GM23338 (cell line): ENCODE data around the gene ATG7. TPM values are rescaled to one million over a fixed set of nuclear protein-coding genes. Genes with fewer than 3 reads are reported as not detected.

Source experiments
- ATAC-seq: fragments of 200-7000 bp; cut with Tn5 transposase; 3 replicates; pipeline ENCODE4 v1.9.1; 2020
- DNase-seq: peaks from one replicate; pipeline ENCODE4 v3.0.0-alpha.2; 2015; ENCODE audit warnings: low spot score
- H2AFZ ChIP-seq: fragments of 200-600 bp; sonication (generic); 2 replicates; pipeline ENCODE4 v1.8.0; 2016; ENCODE audit warnings: antibody characterized with exemption, mild to moderate bottlenecking, moderate library complexity
- H3F3A ChIP-seq: fragments of 200-600 bp; sonication (generic); replicated peaks from 2 replicates; pipeline ENCODE4 v1.8.0; 2017; ENCODE audit warnings: antibody characterized with exemption, mixed run types, low read depth
- H3K27ac ChIP-seq: fragments of 200-600 bp; sonication (generic); 2 replicates; pipeline ENCODE4 v1.6.1; 2016; ENCODE audit warnings: low read depth
- H3K27me3 ChIP-seq: fragments of 200-600 bp; sonication (generic); 2 replicates; pipeline ENCODE4 v1.8.0; 2016; ENCODE audit warnings: mild to moderate bottlenecking, mixed run types, moderate library complexity; ENCODE audit not compliant: insufficient read depth
- H3K36me3 ChIP-seq: fragments of 200-600 bp; sonication (generic); 2 replicates; pipeline ENCODE4 v1.8.0; 2016; ENCODE audit warnings: mild to moderate bottlenecking; ENCODE audit not compliant: insufficient read depth
- H3K4me1 ChIP-seq: fragments of 200-600 bp; sonication (generic); 2 replicates; pipeline ENCODE4 v1.8.0; 2016; ENCODE audit warnings: mild to moderate bottlenecking, moderate library complexity; ENCODE audit not compliant: insufficient read depth
- H3K4me2 ChIP-seq: fragments of 200-600 bp; sonication (generic); 2 replicates; pipeline ENCODE4 v1.7.1; 2017; ENCODE audit warnings: mixed run types
- H3K4me3 ChIP-seq: fragments of 200-600 bp; sonication (generic); 2 replicates; pipeline ENCODE4 v1.6.1; 2016; ENCODE audit warnings: mixed run types
- H3K79me2 ChIP-seq: fragments of 200-600 bp; sonication (generic); replicated peaks from 2 replicates; pipeline ENCODE4 v1.8.0; 2017; ENCODE audit warnings: mild to moderate bottlenecking; ENCODE audit not compliant: insufficient read depth
- H3K9me2 ChIP-seq: fragments of 200-600 bp; sonication (generic); 2 replicates; pipeline ENCODE4 v1.8.0; 2017; ENCODE audit not compliant: insufficient read depth
- H4K20me1 ChIP-seq: fragments of 200-600 bp; sonication (generic); replicated peaks from 2 replicates; pipeline ENCODE4 v1.8.0; 2017; ENCODE audit warnings: mild to moderate bottlenecking; ENCODE audit not compliant: insufficient read depth
- H3K27ac Mint-ChIP-seq: 2 replicates; pipeline ENCODE4 v1.8.0; 2020; ENCODE audit warnings: inconsistent platforms, mild to moderate bottlenecking, moderate library complexity, mixed read lengths
- H3K27me3 Mint-ChIP-seq: 3 replicates; pipeline ENCODE4 v1.8.0; 2022; ENCODE audit warnings: low read depth, mild to moderate bottlenecking, moderate library complexity, mixed read lengths, inconsistent platforms; ENCODE audit not compliant: insufficient read depth, poor library complexity
- H3K36me3 Mint-ChIP-seq: 3 replicates; pipeline ENCODE4 v1.8.0; 2021; ENCODE audit warnings: low read depth, mild to moderate bottlenecking, inconsistent platforms, moderate library complexity, mixed read lengths
- H3K4me1 Mint-ChIP-seq: 3 replicates; pipeline ENCODE4 v1.8.0; 2020; ENCODE audit warnings: mild to moderate bottlenecking, inconsistent platforms, mixed read lengths
- H3K4me3 Mint-ChIP-seq: 3 replicates; pipeline ENCODE4 v1.8.0; 2021; ENCODE audit warnings: moderate library complexity, mild to moderate bottlenecking, inconsistent platforms, mixed read lengths
- H3K9me3 Mint-ChIP-seq: 3 replicates; pipeline ENCODE4 v1.8.0; 2020; ENCODE audit warnings: moderate library complexity, mild to moderate bottlenecking, inconsistent platforms, mixed read lengths
- CREB1 ChIP-seq: fragments of 250-450 bp; sonication (Bioruptor Pico); IDR thresholded peaks from 2 replicates; pipeline ENCODE4 v1.5.0; 2020; ENCODE audit warnings: low read depth, mild to moderate bottlenecking, moderate library complexity
- CTCF ChIP-seq, 2 experiments: fragments of 200-600 bp in 1 of 2; sonication (generic) in 1 of 2; conservative IDR thresholded peaks; 2 replicates each; pipeline versions ENCODE4 v1.5.1 to v1.6.1; 2016 to 2017; ENCODE audit warnings: antibody characterized with exemption in 2 of 2, low read depth in 2 of 2, mild to moderate bottlenecking in 2 of 2, moderate library complexity in 1 of 2
- ETS1 ChIP-seq: IDR thresholded peaks from 2 replicates; pipeline ENCODE4 v1.6.1; 2016; ENCODE audit warnings: antibody characterized with exemption
- EZH2 ChIP-seq: fragments of 200-600 bp; sonication (generic); IDR thresholded peaks from one replicate; pipeline ENCODE4 v1.8.0; 2017; ENCODE audit warnings: antibody characterized with exemption, mild to moderate bottlenecking, low read depth; ENCODE audit not compliant: unreplicated experiment
- EZH2phosphoT487 ChIP-seq: fragments of 200-600 bp; sonication (generic); IDR thresholded peaks from one replicate; pipeline ENCODE4 v1.8.1; 2018; ENCODE audit warnings: antibody characterized with exemption; ENCODE audit not compliant: unreplicated experiment
- JUNB ChIP-seq: IDR thresholded peaks from one replicate; pipeline ENCODE4 v1.6.1; 2016; ENCODE audit warnings: antibody characterized with exemption; ENCODE audit not compliant: unreplicated experiment
- NANOG ChIP-seq: IDR thresholded peaks from 2 replicates; pipeline ENCODE4 v1.6.1; 2016; ENCODE audit warnings: antibody characterized with exemption, borderline replicate concordance
- POLR2AphosphoS5 ChIP-seq: IDR thresholded peaks from 2 replicates; pipeline ENCODE4 v1.6.1; 2016; ENCODE audit warnings: antibody characterized with exemption, low read depth
- REST ChIP-seq: IDR thresholded peaks from one replicate; pipeline ENCODE4 v1.6.1; 2018; ENCODE audit warnings: antibody characterized with exemption; ENCODE audit not compliant: unreplicated experiment
- STAT1 ChIP-seq: IDR thresholded peaks from one replicate; pipeline ENCODE4 v1.6.1; 2016; ENCODE audit warnings: antibody characterized with exemption; ENCODE audit not compliant: unreplicated experiment
- ZNF114 ChIP-seq: fragments of 250-450 bp; sonication (Bioruptor Pico); IDR thresholded peaks from 2 replicates; pipeline ENCODE4 v1.5.0; 2020; ENCODE audit warnings: mild to moderate bottlenecking, moderate library complexity
- ZNF331 ChIP-seq: fragments of 250-450 bp; sonication (Bioruptor Pico); IDR thresholded peaks from 2 replicates; pipeline ENCODE4 v1.5.0; 2020; ENCODE audit warnings: low read depth, mild to moderate bottlenecking, moderate library complexity
- ZNF462 ChIP-seq: fragments of 250-450 bp; sonication (Bioruptor Pico); IDR thresholded peaks from 2 replicates; pipeline ENCODE4 v1.5.0; 2020; ENCODE audit warnings: mild to moderate bottlenecking, moderate library complexity
- polyA plus RNA-seq: library from polyadenylated mRNA; unstranded; fragments of >200 nt; fragmentation: Nextera tagmentation; extraction: Ambion mirVana; gene quantifications from 2 replicates; pipeline ENCODE4 v1.2.1, GENCODE V29; 2016
- total RNA-seq: library from RNA; depleted of rRNA; stranded (reverse); fragments of >200 nt; shearing (Covaris generic); gene quantifications from 2 replicates; pipeline ENCODE4 v1.2.3, GENCODE V29; 2014

The ATG7 gene
- total and polyA plus RNA-seq, 2 experiments from 2014 or later = 16.2 to 36.7 TPM

- peaks cover 8% of the 10 kb centered on the region for H3K27me3 Mint-ChIP-seq
- Histone ChIP-seq H4K20me1 (peaks cover 11% of the 10 kb centered on the region; the same call in 1 of the 2 replicates), H3K36me3 (no peaks in the 10 kb centered on the region; the same call in 1 of the 2 replicates), H3K4me2 (peak overlapping the region; percentile 44; the same call in 1 of the 2 replicates), H2AFZ (no peak overlapping the region), H3K27me3 (no peaks in the 10 kb centered on the region), H3K27ac (no peak overlapping the region), H3F3A (no peaks in the 10 kb centered on the region), H3K79me2 (peaks cover 76% of the 10 kb centered on the region), H3K9me2 (no peaks in the 10 kb centered on the region), H3K4me1 (peaks cover 51% of the 10 kb centered on the region), H3K4me3 (no peak overlapping the region)
- peaks cover 70% of the 10 kb centered on the region for H3K4me1 Mint-ChIP-seq
- ATAC-seq (no peak), DNase-seq (no peak)
- H3K27ac Mint-ChIP-seq = peak overlapping the region; percentile 66; the same call in 1 of the 2 replicates
- no peak for TF ChIP-seq REST
- no peak for TF ChIP-seq POLR2AphosphoS5
- no peak for TF ChIP-seq CREB1 (CRISPR knock-in tag)
- TF ChIP-seq STAT1 = no peak
- no peak for TF ChIP-seq ZNF114
- no peak for TF ChIP-seq JUNB
- TF ChIP-seq ZNF331 (CRISPR knock-in tag) = no peak
- no peak for TF ChIP-seq ETS1
- TF ChIP-seq ZNF462 (CRISPR knock-in tag) = no peak
- no peak for TF ChIP-seq CTCF (conservative IDR thresholded peaks at IDR 0.05; ENCODE audit: low read depth in 2 of 2)
- TF ChIP-seq EZH2phosphoT487 = no peak
- TF ChIP-seq NANOG = no peak
- no peak for TF ChIP-seq EZH2
- H3K36me3 Mint-ChIP-seq = peaks cover 45% of the 10 kb centered on the region
- H3K9me3 Mint-ChIP-seq = peaks cover 10% of the 10 kb centered on the region; the same call in 1 of the 3 replicates
- 0 out of 3 replicates have a peak overlapping the region, but pooled peaks have one; percentile 29 for H3K4me3 Mint-ChIP-seq
Measured at GRCh38 chr3:11602239-11602840, 330.1 kb downstream of the ATG7 start.
